H9 (cell line): ENCODE measurements around the gene APBA2. TPM values are rescaled to one million over a fixed set of nuclear protein-coding genes. Genes with fewer than 3 reads are reported as not detected.

Experiments
- DNase-seq: peaks from one replicate; pipeline ENCODE4 v3.0.0-alpha.2; 2017
- H2AFZ ChIP-seq: one replicate; pipeline ENCODE4 v1.6.1; 2013; ENCODE audit warnings: mild to moderate bottlenecking, low read length, control low read depth, moderate library complexity
- H2AK5ac ChIP-seq: 2 replicates; pipeline ENCODE4 v1.6.1; 2013; ENCODE audit warnings: low read length, control low read depth, mixed read lengths; ENCODE audit not compliant: insufficient read length
- H2BK120ac ChIP-seq: one replicate; pipeline ENCODE4 v1.6.1; 2013; ENCODE audit warnings: low read depth, mild to moderate bottlenecking, low read length, control low read depth, inconsistent platforms; ENCODE audit not compliant: poor library complexity, severe bottlenecking
- H2BK12ac ChIP-seq: 2 replicates; pipeline ENCODE4 v1.6.1; 2013; ENCODE audit warnings: low read length, control low read depth, mixed read lengths, low read depth; ENCODE audit not compliant: insufficient read length
- H2BK15ac ChIP-seq: 2 replicates; pipeline ENCODE4 v1.6.1; 2013; ENCODE audit warnings: low read depth, low read length, control low read depth
- H2BK20ac ChIP-seq: one replicate; pipeline ENCODE4 v1.6.1; 2013; ENCODE audit warnings: low read depth, mild to moderate bottlenecking, low read length, control low read depth, inconsistent platforms; ENCODE audit not compliant: poor library complexity, severe bottlenecking
- H2BK5ac ChIP-seq: 2 replicates; pipeline ENCODE4 v1.6.1; 2013; ENCODE audit warnings: low read length, control low read depth, mixed read lengths; ENCODE audit not compliant: insufficient read length
- H3K14ac ChIP-seq: 2 replicates; pipeline ENCODE4 v1.6.1; 2013; ENCODE audit warnings: low read length, control low read depth; ENCODE audit not compliant: insufficient read depth
- H3K18ac ChIP-seq: 2 replicates; pipeline ENCODE4 v1.6.1; 2013; ENCODE audit warnings: low read depth, mild to moderate bottlenecking, mixed read lengths, low read length, control low read depth; ENCODE audit not compliant: insufficient read length
- H3K23ac ChIP-seq: 2 replicates; pipeline ENCODE4 v1.6.1; 2013; ENCODE audit warnings: low read length, control low read depth, mixed read lengths, low read depth; ENCODE audit not compliant: insufficient read length
- H3K23me2 ChIP-seq: 2 replicates; pipeline ENCODE4 v1.6.1; 2013; ENCODE audit warnings: low read depth, mild to moderate bottlenecking, mixed read lengths, low read length, control low read depth; ENCODE audit not compliant: insufficient read length, poor library complexity, severe bottlenecking
- H3K27ac ChIP-seq: 2 replicates; pipeline ENCODE4 v1.5.1; 2013; ENCODE audit warnings: low read length, control low read depth, mixed read lengths, low read depth; ENCODE audit not compliant: insufficient read length
- H3K27me3 ChIP-seq: 2 replicates; pipeline ENCODE4 v1.6.1; 2013; ENCODE audit warnings: low read length, control low read depth, inconsistent platforms; ENCODE audit not compliant: insufficient read depth
- H3K4ac ChIP-seq: 2 replicates; pipeline ENCODE4 v1.6.1; 2013; ENCODE audit warnings: low read depth, mild to moderate bottlenecking, control low read depth, inconsistent platforms, low read length, moderate library complexity
- H3K4me1 ChIP-seq: 2 replicates; pipeline ENCODE4 v1.6.1; 2013; ENCODE audit warnings: low read length, control low read depth, inconsistent platforms; ENCODE audit not compliant: insufficient read depth
- H3K4me2 ChIP-seq: 2 replicates; pipeline ENCODE4 v1.6.1; 2013; ENCODE audit warnings: low read length, control low read depth, mixed read lengths; ENCODE audit not compliant: insufficient read length, insufficient read depth
- H3K56ac ChIP-seq: 2 replicates; pipeline ENCODE4 v1.6.1; 2013; ENCODE audit warnings: low read depth, mild to moderate bottlenecking, mixed read lengths, low read length, control low read depth; ENCODE audit not compliant: insufficient read length
- H3K79me1 ChIP-seq: 2 replicates; pipeline ENCODE4 v1.6.1; 2013; ENCODE audit warnings: low read depth, mild to moderate bottlenecking, moderate library complexity, low read length, control low read depth, inconsistent platforms; ENCODE audit not compliant: insufficient read depth, poor library complexity, severe bottlenecking
- H3K79me2 ChIP-seq: 2 replicates; pipeline ENCODE4 v1.6.1; 2013; ENCODE audit warnings: low read length, control low read depth, inconsistent platforms; ENCODE audit not compliant: insufficient read depth
- H3K9ac ChIP-seq: 2 replicates; pipeline ENCODE4 v1.6.1; 2013; ENCODE audit warnings: low read length, control low read depth, mixed read lengths; ENCODE audit not compliant: insufficient read length; ENCODE audit errors: extremely low read depth
- H3K9me3 ChIP-seq: one replicate; pipeline ENCODE4 v1.6.1; 2013; ENCODE audit warnings: low read depth, low read length, inconsistent platforms; ENCODE audit not compliant: control insufficient read depth
- H3T11ph ChIP-seq: one replicate; pipeline ENCODE4 v1.6.1; 2013; ENCODE audit warnings: mild to moderate bottlenecking, low read length, control low read depth, inconsistent platforms
- H4K20me1 ChIP-seq: one replicate; pipeline ENCODE4 v1.6.1; 2013; ENCODE audit not compliant: control insufficient read depth, insufficient read length, insufficient read depth
- H4K5ac ChIP-seq: 2 replicates; pipeline ENCODE4 v1.6.1; 2013; ENCODE audit warnings: low read depth, mild to moderate bottlenecking, mixed read lengths, low read length, control low read depth; ENCODE audit not compliant: insufficient read length
- H4K8ac ChIP-seq: replicated peaks from 2 replicates; pipeline ENCODE4 v1.6.1; 2013; ENCODE audit warnings: low read length, control low read depth, mixed read lengths, low read depth; ENCODE audit not compliant: insufficient read length
- H4K91ac ChIP-seq: 2 replicates; pipeline ENCODE4 v1.6.1; 2013; ENCODE audit warnings: low read depth, mild to moderate bottlenecking, moderate library complexity, mixed read lengths, low read length, control low read depth; ENCODE audit not compliant: insufficient read length
- H3K27ac Mint-ChIP-seq, 3 experiments: 2 replicates in 2 of 3; 3 replicates in 1 of 3; pipeline ENCODE4 v1.8.0; 2020 to 2021; ENCODE audit warnings: mixed read lengths in 3 of 3, mild to moderate bottlenecking in 1 of 3, moderate library complexity in 1 of 3
- H3K27me3 Mint-ChIP-seq: 2 replicates; pipeline ENCODE4 v1.8.0; 2021; ENCODE audit warnings: low read depth, mild to moderate bottlenecking, moderate library complexity, mixed read lengths
- H3K36me3 Mint-ChIP-seq, 3 experiments: 2 replicates in 2 of 3; 3 replicates in 1 of 3; pipeline ENCODE4 v1.8.0; 2020 to 2021; ENCODE audit warnings: low read depth in 3 of 3, mixed read lengths in 3 of 3; ENCODE audit not compliant: insufficient read depth in 1 of 3
- H3K4me1 Mint-ChIP-seq, 2 experiments: 2 replicates each; pipeline ENCODE4 v1.8.0; 2020; ENCODE audit warnings: mixed read lengths in 2 of 2
- H3K4me3 Mint-ChIP-seq, 2 experiments: 2 replicates in 1 of 2; 3 replicates in 1 of 2; pipeline ENCODE4 v1.8.0; 2020 to 2021; ENCODE audit warnings: mild to moderate bottlenecking in 2 of 2, mixed read lengths in 2 of 2, moderate library complexity in 1 of 2
- H3K9me3 Mint-ChIP-seq, 2 experiments: 2 replicates in 1 of 2; 3 replicates in 1 of 2; pipeline ENCODE4 v1.8.0; 2020; ENCODE audit warnings: mild to moderate bottlenecking in 2 of 2, mixed read lengths in 2 of 2, moderate library complexity in 1 of 2
- whole genome bisulfite sequencing: extraction: QIAGEN DNeasy Blood & Tissue Kit; methylation state at CpG from one replicate; pipeline ENCODE4 v1.1.7; 2013; ENCODE audit warnings: missing lambda C conversion rate, low lambda C conversion rate, mixed read lengths; ENCODE audit not compliant: insufficient read length; ENCODE audit errors: extremely low coverage; 5-methylcytosine and 5-hydroxymethylcytosine counted together
- total RNA-seq: library from RNA; stranded (reverse); gene quantifications from 2 replicates; pipeline ENCODE4 v1.2.1, GENCODE V29; 2021
- TF ChIP-seq, protein P1 (sequence below): fragments of 200-600 bp; sonication (generic); conservative IDR thresholded peaks from 3 replicates; pipeline ENCODE4 v1.8.0; 2021; ENCODE audit warnings: antibody characterized with exemption, mild to moderate bottlenecking

APBA2 gene
- total RNA-seq, 1 experiment from 2014 or later = 14.3 TPM

DNA sequence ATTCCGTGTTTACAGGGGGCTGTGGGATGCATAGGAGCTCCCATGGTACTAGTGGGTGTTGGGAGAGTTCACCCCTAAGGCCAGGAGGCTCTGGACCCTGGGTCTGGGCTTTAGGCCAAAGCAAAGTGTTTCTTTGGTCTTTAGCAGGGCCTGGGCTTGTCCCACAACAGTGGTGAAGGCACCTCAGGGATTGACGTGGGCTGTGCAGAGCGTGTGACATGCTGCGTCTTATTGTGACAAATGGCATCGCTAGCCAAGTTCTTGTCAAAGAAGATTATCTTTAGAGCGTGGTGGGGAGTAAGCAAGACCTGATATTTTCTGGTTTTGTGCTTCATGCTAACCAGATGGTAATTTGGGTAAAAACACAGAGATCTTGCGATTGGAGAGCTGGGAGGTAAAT is 170.1 kb downstream of the APBA2 start:
- Histone ChIP-seq H3K9me3 (peaks cover 4% of the 10 kb centered on the region), H3K23me2 (no peaks in the 10 kb centered on the region), H2BK15ac (no peak overlapping the region), H3K23ac (no peak overlapping the region), H3T11ph (no peak overlapping the region), H3K27ac (no peak overlapping the region), H2BK5ac (no peak overlapping the region), H2BK20ac (no peak overlapping the region), H3K56ac (no peak overlapping the region), H2AFZ (no peak overlapping the region), H3K79me1 (no peaks in the 10 kb centered on the region), H3K4me1 (peaks cover 15% of the 10 kb centered on the region; the same call in 1 of the 2 replicates), H3K14ac (0 out of 2 replicates have a peak overlapping the region, but pooled peaks have one; percentile 24), H4K8ac (no peak overlapping the region), H2BK120ac (no peak overlapping the region), H3K4me2 (no peak overlapping the region), H4K20me1 (no peaks in the 10 kb centered on the region), H4K5ac (no peak overlapping the region), H3K4ac (no peak overlapping the region), H4K91ac (no peak overlapping the region), H3K27me3 (no peaks in the 10 kb centered on the region), H3K79me2 (no peaks in the 10 kb centered on the region), H2AK5ac (no peak overlapping the region), H2BK12ac (no peak overlapping the region), H3K9ac (no peak overlapping the region), H3K18ac (no peak overlapping the region)
- Mint-ChIP-seq H3K4me3 (peak overlapping the region in 1 of 2 experiments; percentile 0; a peak in 1 of 5 replicates), H3K9me3 (peaks cover 20 to 30% of the 10 kb centered on the region in 2 experiments), H3K27ac (peak overlapping the region in 2 of 3 experiments; percentile 1 to 2; a peak in 2 of 7 replicates), H3K27me3 (no peaks in the 10 kb centered on the region), H3K36me3 (peaks cover 13 to 25% (median 24%) of the 10 kb centered on the region in 3 experiments), H3K4me1 (peaks cover 23 to 32% of the 10 kb centered on the region in 2 experiments)
- no peak for DNase-seq
- no CpG with 5 or more reads among the region's 7 CpGs for WGBS
- TF ChIP-seq, protein P1, sequence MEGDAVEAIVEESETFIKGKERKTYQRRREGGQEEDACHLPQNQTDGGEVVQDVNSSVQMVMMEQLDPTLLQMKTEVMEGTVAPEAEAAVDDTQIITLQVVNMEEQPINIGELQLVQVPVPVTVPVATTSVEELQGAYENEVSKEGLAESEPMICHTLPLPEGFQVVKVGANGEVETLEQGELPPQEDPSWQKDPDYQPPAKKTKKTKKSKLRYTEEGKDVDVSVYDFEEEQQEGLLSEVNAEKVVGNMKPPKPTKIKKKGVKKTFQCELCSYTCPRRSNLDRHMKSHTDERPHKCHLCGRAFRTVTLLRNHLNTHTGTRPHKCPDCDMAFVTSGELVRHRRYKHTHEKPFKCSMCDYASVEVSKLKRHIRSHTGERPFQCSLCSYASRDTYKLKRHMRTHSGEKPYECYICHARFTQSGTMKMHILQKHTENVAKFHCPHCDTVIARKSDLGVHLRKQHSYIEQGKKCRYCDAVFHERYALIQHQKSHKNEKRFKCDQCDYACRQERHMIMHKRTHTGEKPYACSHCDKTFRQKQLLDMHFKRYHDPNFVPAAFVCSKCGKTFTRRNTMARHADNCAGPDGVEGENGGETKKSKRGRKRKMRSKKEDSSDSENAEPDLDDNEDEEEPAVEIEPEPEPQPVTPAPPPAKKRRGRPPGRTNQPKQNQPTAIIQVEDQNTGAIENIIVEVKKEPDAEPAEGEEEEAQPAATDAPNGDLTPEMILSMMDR = no peak
